Tibial nerve (tissue), 4 donors: ENCODE results near the gene UXS1. TPM values are rescaled to one million over a fixed set of nuclear protein-coding genes. Genes with fewer than 3 reads are reported as not detected.
A peak's percentile ranks its signal among the peaks of the same experiment; 100 is the strongest.

Source experiments
- DNase-seq, 2 donors: peaks; one replicate each; pipeline ENCODE4 v3.0.0-alpha.2; 2019; ENCODE audit warnings: low spot score in 2 of 2
- H3K27ac ChIP-seq, 4 donors: fragments of 200-600 bp; sonication (generic) in 3 of 4; one replicate each; pipeline ENCODE4 v1.5.1; 2017 to 2019; ENCODE audit warnings: mild to moderate bottlenecking in 1 of 4
- H3K27me3 ChIP-seq, 2 donors: fragments of 200-600 bp; sonication (generic) in 1 of 2; one replicate each; pipeline versions ENCODE4 v1.5.1 to v1.6.0; 2017 to 2019
- H3K36me3 ChIP-seq, 3 donors: fragments of 200-600 bp; sonication (generic); one replicate each; pipeline ENCODE4 v1.5.1; 2018 to 2019
- H3K4me1 ChIP-seq, 4 donors: fragments of 200-600 bp; sonication (generic) in 3 of 4; one replicate each; pipeline ENCODE4 v1.5.1; 2017 to 2019
- H3K4me3 ChIP-seq, 4 donors: fragments of 200-600 bp; sonication (generic) in 3 of 4; one replicate each; pipeline ENCODE4 v1.5.1; 2017 to 2019; ENCODE audit warnings: mild to moderate bottlenecking in 1 of 4, moderate library complexity in 1 of 4
- H3K9me3 ChIP-seq, 4 donors: fragments of 200-600 bp; sonication (generic) in 3 of 4; one replicate each; pipeline ENCODE4 v1.5.1; 2017 to 2019
- EP300 ChIP-seq, 2 donors: sonication (generic); formaldehyde crosslinking; IDR thresholded peaks; one replicate each; pipeline ENCODE4 v1.6.1; 2017; ENCODE audit warnings: antibody characterized with exemption in 2 of 2, mild to moderate bottlenecking in 1 of 2
- POLR2A ChIP-seq, 2 donors: fragments of 450-650 bp; IDR thresholded peaks; one replicate each; pipeline ENCODE4 v1.6.1; 2017; ENCODE audit warnings: antibody characterized with exemption in 2 of 2, mild to moderate bottlenecking in 2 of 2, moderate library complexity in 2 of 2
- WGBS, 2 donors: methylation state at CpG; one replicate each; pipeline ENCODE4 v1.1.5; 2018; 5-methylcytosine and 5-hydroxymethylcytosine counted together
- total RNA-seq, 4 donors: library from RNA; depleted of rRNA; stranded (reverse); fragments of >200 nt; gene quantifications; one replicate each; pipeline ENCODE4 v1.1.0, GENCODE V29; 2016
- TF ChIP-seq, protein P1 (sequence below), 5 experiments: fragments of 200-600 bp in 3 of 5; fragments of 450-650 bp in 2 of 5; sonication (generic) in 3 of 5; IDR thresholded peaks; one replicate each; pipeline ENCODE4 v1.5.1; 2016 to 2019; ENCODE audit warnings: antibody characterized with exemption in 5 of 5, mild to moderate bottlenecking in 3 of 5, moderate library complexity in 2 of 5

Gene UXS1
- total RNA-seq, 4 donors from 2014 or later, result 38.5 to 78.9 (median 51.3) TPM

DNA sequence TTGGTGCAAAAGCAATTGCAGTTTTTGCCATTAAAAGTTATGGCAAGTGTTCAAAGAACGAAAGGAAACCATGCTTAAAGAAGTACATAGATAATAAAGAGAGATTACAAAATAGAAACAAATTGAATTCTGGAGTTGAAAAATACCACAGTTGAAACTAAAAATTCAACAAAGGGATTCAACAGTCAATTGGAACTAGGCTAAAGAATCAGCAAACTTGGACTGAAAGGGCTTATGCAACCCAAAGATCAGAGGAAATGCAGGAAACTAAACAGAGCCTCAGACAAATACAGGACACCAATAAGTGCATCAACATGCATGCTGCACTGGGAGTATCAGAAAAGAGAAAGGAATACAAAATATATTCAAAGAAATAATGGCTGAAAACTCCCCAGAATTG, 40.3 kb downstream of the UXS1 start:
- Histone ChIP-seq H3K27me3 (no peaks in the 10 kb centered on the region), H3K4me1 (no peaks in the 10 kb centered on the region), H3K27ac (no peak overlapping the region), H3K4me3 (no peak overlapping the region), H3K36me3 (peaks cover 0 to 64% (median 7%) of the 10 kb centered on the region in 3 donors), H3K9me3 (peaks cover 0 to 21% (median 12%) of the 10 kb centered on the region in 4 donors)
- 100% methylated on average over 1 of the region's 1 CpG for WGBS, 2 donors
- TF ChIP-seq, protein P1, sequence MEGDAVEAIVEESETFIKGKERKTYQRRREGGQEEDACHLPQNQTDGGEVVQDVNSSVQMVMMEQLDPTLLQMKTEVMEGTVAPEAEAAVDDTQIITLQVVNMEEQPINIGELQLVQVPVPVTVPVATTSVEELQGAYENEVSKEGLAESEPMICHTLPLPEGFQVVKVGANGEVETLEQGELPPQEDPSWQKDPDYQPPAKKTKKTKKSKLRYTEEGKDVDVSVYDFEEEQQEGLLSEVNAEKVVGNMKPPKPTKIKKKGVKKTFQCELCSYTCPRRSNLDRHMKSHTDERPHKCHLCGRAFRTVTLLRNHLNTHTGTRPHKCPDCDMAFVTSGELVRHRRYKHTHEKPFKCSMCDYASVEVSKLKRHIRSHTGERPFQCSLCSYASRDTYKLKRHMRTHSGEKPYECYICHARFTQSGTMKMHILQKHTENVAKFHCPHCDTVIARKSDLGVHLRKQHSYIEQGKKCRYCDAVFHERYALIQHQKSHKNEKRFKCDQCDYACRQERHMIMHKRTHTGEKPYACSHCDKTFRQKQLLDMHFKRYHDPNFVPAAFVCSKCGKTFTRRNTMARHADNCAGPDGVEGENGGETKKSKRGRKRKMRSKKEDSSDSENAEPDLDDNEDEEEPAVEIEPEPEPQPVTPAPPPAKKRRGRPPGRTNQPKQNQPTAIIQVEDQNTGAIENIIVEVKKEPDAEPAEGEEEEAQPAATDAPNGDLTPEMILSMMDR (IDR thresholded peaks at IDR 0.05), result no peak
- TF ChIP-seq POLR2A (IDR thresholded peaks at IDR 0.05) (no peak), EP300 (IDR thresholded peaks at IDR 0.05) (no peak)
- DNase-seq, result no peak

DNA sequence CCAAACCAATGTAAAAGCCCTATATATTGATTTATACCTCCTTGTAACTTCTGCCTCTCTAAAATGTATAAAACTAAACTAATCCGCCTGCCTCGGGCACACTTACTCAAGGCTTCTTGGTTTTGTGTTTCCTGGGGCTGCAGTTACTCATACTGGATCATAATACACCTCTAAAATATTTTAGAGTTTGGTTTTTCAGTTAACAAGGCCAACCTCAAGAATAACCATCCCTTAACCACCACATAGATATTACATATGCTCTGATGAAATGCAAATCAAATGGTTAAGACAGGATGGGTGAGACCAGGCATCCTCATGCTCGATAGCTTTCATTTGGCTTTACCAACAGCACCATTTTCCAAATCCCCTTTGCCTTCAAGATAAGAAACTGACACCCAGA, 46.4 kb downstream of the UXS1 start:
- DNase-seq, result no peak
- peaks cover 0 to 25% (median 0%) of the 10 kb centered on the region in 3 donors for H3K36me3 ChIP-seq
- H3K4me3 ChIP-seq, result no peak overlapping the region
- H3K9me3 ChIP-seq, result no peaks in the 10 kb centered on the region
- no peak overlapping the region for H3K27ac ChIP-seq
- H3K27me3 ChIP-seq, result no peaks in the 10 kb centered on the region
- no peak for TF ChIP-seq POLR2A (IDR thresholded peaks at IDR 0.05)
- TF ChIP-seq, protein P1 (IDR thresholded peaks at IDR 0.05), result no peak
- no peak for TF ChIP-seq EP300 (IDR thresholded peaks at IDR 0.05)
- 86 to 92% methylated on average over 3 of the region's 3 CpGs for whole genome bisulfite sequencing, 2 donors
- peaks cover 0 to 14% (median 5%) of the 10 kb centered on the region in 4 donors for H3K4me1 ChIP-seq

DNA sequence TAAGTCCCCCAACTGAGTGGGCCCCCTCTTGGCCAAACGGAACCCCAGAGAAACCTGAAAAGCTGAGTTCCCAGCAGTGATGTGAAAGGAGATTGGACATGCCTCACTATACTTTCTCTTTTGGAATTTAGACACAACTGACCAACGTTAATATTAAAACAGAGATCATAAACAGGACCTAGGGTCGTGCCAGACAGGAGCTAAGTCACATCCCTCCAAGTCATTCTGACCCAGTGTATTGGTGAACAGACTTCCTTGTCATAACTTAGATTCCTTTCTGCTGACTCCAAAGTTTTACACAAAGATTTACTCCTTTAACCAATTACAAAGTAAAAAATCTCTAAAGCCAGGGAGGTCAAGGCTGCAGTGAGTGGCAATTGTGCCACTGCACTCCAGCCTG, 46.9 kb downstream of the UXS1 start:
- peaks cover 0 to 24% (median 0%) of the 10 kb centered on the region in 3 donors for H3K36me3 ChIP-seq
- H3K27me3 ChIP-seq, result no peaks in the 10 kb centered on the region
- no peak overlapping the region for H3K4me3 ChIP-seq
- H3K4me1 ChIP-seq, result peaks cover 0 to 14% (median 5%) of the 10 kb centered on the region in 4 donors
- no peak for DNase-seq
- TF ChIP-seq POLR2A (IDR thresholded peaks at IDR 0.05) (no peak), EP300 (IDR thresholded peaks at IDR 0.05) (no peak)
- TF ChIP-seq, protein P1 (IDR thresholded peaks at IDR 0.05), result no peak
- WGBS, 2 donors, result 39 to 52% methylated on average over 3 of the region's 3 CpGs
- H3K27ac ChIP-seq, result peak overlapping the region in 1 of 4 donors; percentile 13
- H3K9me3 ChIP-seq, result no peaks in the 10 kb centered on the region

DNA sequence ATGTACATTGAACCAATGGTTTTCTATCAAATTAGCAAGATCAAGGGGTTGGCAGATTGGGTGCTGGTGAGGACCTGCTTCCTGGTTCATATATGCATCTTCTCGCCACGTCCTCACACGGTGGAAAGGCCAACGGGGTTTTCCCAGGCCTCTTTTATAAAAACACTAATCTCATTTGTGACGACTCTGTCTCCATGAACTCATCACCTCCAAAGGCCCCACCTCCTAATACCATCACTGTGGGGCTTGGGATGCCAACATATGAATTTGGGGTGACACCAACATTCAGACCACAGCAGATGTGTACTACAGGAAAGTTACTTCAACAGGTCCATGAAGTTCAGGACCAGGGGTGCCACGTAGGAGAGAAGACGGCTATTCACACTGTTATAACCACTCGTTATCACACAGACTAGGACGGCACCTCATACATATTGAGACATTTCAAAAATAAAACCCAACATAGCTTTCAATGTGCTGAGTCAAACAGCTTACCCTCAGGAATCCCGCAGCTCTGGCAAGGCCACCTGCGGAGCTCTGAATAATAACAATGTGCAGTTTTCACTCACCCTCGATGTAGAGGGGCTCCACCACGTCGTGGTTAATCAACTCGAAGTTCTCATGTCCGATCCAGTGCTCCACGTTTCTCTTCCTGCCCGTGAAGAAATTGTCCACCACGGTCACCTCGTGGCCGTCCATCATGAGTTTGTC, 49.3 kb downstream of the UXS1 start:
- Histone ChIP-seq H3K4me1 (peaks cover 0 to 33% (median 10%) of the 10 kb centered on the region in 4 donors), H3K36me3 (peaks cover 0 to 16% (median 0%) of the 10 kb centered on the region in 3 donors), H3K27ac (peak overlapping the region in 1 of 4 donors; percentile 78), H3K4me3 (no peak overlapping the region), H3K9me3 (no peaks in the 10 kb centered on the region), H3K27me3 (no peaks in the 10 kb centered on the region)
- TF ChIP-seq POLR2A (IDR thresholded peaks at IDR 0.05), result no peak
- TF ChIP-seq, protein P1 (IDR thresholded peaks at IDR 0.05), result no peak
- TF ChIP-seq EP300 (IDR thresholded peaks at IDR 0.05), result no peak
- 88 to 92% methylated on average over 21 of the region's 21 CpGs for WGBS, 2 donors
- no peak for DNase-seq

DNA sequence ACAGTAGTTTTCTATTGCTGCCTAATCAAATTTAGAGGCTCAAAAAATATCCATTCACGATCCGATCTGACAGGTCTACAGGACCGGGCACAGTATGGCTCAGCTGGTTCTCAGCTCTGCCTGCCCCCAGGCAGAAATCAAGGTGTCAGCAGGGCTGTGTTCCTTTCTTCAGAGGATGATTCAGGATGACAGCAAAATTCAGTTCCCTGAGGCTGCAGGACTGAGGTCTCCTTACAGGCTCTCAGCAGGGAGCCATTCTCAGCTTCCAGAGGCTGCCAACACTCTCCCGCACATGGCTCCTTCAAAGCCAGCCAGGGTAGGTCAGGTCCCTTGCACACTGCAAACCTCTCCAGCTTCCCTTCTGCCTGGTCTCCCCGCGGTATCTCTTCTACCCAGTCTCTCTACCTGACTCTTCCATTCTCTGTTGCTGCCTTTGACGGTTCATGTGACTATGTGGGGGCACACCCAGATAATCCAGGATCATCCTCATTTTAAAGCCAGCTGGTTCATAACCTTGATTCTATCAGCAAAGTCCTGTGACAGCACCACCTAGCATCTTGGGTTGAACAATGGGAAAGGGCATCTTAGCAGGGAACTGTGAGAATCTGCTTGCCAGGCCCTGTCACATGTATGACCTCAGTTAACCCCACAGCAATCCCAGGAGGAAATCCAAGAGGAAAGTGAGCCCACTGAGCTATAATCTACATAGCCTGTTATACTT, 50.4 kb downstream of the UXS1 start:
- H3K4me3 ChIP-seq, result no peak overlapping the region
- 95% methylated on average over 7 of the region's 7 CpGs for WGBS, 2 donors
- peaks cover 0 to 44% (median 18%) of the 10 kb centered on the region in 4 donors for H3K4me1 ChIP-seq
- no peaks in the 10 kb centered on the region for H3K9me3 ChIP-seq
- no peak for TF ChIP-seq EP300 (IDR thresholded peaks at IDR 0.05)
- no peak for TF ChIP-seq POLR2A (IDR thresholded peaks at IDR 0.05)
- TF ChIP-seq, protein P1 (IDR thresholded peaks at IDR 0.05), result no peak
- peak overlapping the region in 3 of 4 donors; percentile 46 to 87 (median 78) for H3K27ac ChIP-seq
- no peaks in the 10 kb centered on the region for H3K27me3 ChIP-seq
- DNase-seq, result no peak
- peaks cover 0 to 16% (median 0%) of the 10 kb centered on the region in 3 donors for H3K36me3 ChIP-seq
